ENCODE results near the gene SORCS3.

Gene SORCS3

DNA sequence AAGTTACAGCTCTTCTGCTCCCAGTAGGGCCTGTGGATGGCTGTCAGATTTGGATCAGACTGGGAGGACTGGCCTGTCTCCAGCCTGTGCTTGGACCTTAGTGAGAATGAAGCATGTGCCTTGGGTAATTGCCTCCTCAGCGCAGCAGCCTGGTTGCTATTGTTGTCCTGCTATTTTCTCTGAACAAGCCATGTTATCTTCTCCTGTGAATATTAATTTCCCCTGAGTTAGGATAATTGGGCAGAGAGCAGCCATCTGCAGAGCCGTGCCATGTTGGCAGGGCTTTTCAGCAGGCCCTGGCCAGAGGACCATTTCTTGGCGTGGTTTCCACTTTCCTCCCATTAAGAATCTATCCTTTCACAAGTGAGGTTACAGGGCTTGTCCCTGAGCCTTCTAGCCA is 497.3 kb downstream of the SORCS3 start:
- DNase-seq = no peak

DNA sequence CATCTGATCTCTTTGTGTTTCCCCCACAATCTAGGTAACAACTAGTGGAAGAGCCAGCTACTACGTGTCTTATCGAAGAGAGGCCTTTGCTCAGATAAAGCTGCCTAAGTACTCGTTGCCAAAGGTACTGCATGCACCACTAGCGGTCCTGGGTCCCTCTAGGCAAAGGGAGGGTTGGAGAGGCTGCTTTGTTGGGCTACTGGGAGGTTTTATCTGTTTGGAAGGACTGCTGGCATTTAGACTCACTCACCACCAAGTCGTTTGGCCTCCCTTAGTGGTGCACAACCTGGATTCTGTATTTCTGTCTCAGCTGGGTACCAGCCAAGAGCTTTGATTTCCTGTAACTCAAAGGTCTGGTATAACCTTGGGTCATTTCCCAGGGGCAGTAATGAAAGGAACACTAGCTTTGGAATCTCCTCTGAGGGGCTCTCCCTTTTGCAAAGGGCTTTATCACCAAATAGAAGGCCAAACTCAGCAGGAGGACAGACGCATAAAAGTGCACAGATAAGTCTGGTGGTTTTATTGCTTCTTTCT is 498.3 kb downstream of the SORCS3 start:
- DNase-seq = no peak

DNA sequence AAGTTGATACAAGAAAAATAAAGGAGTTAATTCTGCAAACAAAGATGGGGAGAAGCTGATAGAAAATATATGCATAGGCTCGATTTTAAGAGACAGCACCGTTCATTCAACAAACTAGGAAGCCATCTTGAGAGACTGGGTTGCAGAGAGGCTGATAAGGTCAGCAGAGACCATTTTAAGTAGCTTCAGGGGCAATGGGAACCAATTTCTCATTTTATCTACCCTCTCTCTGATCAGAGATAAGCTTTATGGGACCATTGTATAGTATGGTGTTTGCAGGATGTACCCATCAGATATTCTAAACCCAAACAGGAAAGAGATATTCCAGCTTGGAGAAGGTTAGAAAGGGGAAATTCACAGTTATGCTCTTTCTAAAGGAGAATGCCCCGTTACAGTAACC is 499.5 kb downstream of the SORCS3 start:
- DNase-seq = no peak

DNA sequence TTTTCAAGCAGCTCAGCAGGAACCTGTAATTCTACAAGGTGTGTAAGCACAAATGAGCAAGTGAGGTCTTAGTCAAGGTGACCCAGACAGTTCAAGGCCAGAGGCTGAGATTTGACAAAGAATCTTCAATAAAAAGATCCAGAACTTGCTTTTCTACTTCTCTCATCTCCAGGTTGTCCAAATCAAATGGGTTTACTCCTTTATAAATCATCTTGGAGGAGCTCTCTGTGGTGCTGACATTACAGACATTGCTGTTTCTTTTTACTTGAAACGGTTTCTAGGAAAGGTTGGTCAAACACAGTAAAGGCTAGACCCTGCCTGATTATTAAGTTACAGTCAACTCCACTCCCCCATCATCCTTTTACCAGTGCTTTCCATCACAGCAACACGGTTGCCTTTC is 504.6 kb downstream of the SORCS3 start:
- DNase-seq = no peak

DNA sequence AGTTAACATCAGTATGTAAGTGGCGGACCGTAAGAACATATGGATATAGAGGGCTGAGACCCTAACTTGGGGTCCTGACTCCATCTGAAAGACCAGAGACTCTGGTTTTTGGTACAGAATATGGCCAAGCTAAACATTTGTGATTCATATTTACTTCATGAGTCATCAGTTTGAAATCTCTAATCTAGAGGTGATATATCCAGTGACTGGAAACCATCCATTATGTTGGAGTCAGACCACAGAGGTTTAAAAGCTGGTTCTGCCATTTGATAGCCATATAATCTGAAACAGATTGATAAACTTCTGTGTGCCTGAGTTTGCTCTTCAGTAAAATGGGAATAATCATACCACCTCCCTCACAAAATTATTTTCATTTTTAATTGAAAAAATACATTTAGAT is 505.3 kb downstream of the SORCS3 start:
- DNase-seq = no peak

DNA sequence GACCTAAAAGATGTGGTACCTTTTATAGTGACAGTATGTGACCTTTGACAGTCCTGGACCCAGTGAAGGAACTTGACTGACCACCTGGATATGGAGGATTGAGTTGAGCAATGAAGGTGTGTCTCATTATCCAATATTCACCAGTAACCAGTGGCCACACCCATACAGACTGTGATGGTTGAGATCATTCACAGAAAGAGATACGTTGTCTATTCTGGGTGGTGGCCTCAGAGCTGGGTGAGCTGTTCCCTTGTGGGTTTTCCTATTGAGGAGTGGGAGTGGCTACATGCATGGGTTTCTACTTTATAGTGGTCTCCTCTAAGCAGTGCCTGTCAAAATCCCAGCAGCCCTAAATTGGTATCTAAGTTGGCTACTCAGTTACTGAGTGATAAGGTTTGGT is 507.4 kb downstream of the SORCS3 start:
- DNase-seq = no peak

DNA sequence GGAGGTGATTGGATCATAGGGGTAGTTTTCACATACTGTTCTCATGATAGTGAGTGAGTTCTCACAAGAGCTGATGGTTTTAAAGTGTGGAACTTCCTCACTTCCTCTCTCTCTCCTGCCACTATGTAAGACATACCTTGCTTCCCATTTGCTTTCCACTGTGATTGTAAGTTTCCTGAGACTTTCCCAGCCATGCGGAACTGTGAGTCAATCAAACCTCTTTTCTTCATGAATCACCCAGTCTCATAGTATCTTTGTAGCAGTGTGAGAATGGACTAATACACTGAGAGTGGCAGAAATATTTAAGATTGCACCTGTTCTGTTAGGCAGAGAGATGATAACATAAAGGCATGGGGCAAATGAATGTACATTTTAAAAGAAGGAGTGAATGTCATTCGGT is 507.8 kb downstream of the SORCS3 start:
- DNase-seq = no peak

DNA sequence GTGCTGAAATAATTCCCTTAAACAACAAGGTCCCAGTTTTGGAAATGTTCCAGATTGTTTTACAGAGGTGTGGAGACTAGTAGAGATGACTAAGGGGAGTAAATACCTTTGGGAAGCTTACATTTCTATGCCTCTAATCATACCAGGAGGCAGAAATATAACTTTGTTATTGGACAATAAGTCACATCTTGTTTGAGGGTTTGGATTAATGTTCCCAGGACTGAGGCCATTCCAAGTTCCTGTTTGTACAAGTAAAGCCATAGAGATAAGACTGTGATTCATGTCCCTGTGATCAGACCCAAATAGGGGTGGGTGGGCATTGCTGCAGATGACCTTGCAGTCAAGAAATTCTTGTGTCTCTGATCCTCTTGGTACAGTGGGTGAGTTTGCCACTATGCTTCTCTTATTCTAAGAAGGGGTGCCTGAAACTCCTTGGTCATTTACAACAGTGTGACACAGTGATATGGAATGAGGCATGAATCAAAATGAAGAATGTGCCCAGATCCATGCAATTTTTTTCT is 508.3 kb downstream of the SORCS3 start:
- no peak for DNase-seq

DNA sequence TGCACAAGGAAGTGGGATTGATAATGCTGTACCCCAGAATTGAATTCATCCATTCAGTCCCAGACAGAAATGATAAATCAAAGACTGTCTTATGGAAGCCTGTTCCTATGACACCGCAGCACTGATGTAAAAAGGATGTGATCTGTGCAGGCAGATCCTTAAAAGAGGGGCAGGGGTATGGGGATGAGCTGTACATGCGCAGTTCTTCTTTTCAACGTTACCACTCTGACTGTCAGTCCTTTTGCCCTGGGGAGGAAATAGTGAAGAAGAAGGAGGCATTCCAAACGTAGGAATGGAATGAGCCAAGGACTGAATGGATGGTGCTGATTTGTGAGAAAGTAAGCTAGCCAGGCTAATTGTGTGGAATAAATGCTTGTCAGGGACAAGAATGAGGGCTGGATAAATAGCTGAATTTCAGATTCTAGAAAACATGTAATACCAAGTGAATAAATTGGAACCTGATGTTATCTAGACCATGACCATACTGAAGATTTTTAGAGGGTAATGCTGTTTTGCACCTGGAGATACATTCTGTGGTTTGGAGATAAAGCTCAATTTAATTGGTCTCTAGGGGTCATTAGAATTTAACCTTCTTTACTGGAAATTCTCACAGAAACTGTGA is 509.3 kb downstream of the SORCS3 start:
- no peak for DNase-seq

DNA sequence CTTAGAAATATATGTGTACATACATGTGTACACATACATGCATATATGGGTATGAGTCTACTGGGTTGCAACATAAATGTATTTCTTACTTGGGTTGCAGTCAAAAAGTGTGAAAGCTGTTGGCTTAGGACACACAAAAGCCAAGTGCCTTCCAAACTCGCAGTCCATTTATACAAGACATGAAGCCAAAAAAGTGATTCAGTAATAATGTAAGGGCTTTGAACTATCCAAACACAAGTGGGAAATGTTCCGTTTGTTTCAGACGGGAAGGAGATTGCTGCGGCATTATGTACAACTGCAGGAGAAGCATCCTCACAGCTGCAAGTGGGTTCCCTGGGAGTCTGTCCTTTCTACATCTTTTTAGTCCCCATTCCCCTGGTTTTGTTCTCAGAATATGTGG is 513.6 kb downstream of the SORCS3 start:
- DNase-seq = no peak

DNA sequence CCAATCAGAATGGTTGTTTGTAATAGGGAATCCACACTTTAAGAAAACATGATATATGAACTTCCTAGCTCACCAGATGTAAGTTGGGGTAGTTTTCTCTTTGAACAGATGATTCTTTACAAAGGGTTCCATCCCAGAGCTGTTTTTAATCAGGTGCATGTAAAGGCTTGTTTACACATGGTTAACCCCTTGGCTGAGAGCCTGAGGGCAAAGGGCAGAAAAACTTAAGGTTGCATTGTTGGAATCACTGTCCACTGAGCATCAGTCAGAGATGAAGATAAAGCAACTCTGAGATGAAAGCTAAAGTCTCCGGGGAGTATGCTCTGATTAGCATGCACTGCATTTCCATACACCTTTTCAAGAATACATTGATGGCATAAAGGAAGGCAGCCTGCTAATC is 518.2 kb downstream of the SORCS3 start:
- no peak for DNase-seq

DNA sequence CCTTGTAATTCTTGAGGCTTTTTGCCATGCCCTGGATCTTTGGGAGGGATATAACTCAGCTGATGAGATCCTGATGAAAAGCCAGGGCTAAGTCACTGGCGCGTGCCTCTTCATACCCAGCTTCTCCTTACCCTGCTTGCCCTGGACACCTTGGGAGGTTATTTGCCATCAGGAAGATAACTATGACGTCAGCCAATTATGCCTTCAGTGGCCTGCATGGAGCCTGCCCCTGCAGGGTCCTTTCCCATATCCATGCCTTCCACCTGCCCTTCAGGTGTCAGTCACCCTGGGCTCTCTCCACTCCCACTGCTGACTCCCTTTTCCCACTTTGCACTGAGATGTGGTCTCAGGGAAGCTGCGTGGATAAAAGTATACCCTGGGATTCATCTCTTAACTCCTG is 520.1 kb downstream of the SORCS3 start:
- DNase-seq = no peak

DNA sequence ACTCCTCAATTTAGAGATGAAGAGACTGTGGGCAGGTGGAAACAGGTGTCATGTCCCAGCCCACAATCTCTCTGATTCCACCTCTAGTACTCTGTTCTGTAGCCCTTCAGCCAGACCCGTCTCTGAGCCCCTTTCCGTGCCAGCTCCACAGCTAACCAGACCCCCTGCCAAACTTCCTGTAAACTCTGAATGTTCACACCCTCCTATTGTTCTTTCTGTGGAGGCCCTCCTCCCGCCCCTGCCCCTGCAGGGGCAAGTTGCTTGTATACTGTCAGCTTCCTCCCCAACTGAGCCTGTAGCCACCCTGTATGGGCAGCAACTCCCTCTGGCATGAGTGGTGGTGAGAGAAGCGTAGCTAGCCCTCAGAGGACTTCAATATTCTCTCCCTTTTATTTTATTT is 520.7 kb downstream of the SORCS3 start:
- DNase-seq = no peak

DNA sequence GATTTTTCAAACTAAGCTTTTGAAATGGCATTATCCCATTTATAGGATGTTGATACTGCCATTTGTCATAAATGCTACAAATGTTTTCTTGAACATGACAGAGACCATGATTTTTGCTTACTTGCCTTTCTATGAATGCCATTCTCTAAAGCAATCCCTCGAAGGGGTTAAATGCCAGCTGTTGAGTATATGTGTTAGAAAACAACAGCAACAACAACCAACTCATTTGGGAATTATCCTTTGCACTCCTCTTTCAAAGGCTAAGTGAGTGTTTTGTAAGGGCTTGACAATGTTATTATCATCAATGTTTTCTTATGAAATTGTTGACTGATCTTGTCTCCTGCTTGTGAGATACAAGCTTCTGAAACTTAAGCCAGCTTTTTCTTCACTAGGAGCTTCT is 529.4 kb downstream of the SORCS3 start:
- DNase-seq = no peak

DNA sequence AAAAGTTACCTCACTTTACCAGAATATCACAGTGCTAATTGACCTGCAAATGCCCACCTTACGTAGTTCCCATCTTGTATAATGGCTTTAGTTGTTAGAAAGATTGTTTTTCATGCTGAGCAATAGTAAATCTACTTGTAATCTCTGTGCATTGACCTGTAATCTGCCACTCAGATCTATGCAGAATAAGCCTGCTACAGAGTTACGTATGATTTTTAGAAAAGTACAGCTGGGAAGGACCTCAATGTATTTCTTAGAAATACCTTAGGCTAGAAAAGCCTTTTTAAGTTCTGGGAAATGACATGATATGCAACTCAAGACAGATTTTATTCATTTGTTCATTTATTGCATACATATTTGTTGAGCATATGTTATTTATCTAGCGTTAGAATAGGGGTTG is 530.9 kb downstream of the SORCS3 start:
- DNase-seq = no peak

DNA sequence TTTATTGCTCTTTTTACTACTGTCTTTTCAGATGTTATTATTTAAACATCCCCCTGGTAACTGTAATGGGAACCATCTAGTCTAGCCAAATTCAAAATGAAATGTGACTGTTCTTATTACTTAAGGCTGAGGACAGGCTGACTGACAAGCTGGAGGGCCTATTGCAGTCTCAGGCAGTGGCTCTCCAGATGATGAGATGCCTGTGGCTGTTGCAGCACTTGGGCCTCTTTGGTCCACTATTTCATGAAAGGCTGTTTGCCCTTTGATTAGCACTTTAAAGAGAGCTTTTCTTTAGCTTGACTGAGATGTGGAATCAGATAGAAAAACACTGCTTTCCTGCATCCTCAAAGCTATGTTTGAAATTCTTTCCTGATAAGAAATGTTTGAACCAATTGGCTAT is 540.5 kb downstream of the SORCS3 start:
- DNase-seq = no peak

DNA sequence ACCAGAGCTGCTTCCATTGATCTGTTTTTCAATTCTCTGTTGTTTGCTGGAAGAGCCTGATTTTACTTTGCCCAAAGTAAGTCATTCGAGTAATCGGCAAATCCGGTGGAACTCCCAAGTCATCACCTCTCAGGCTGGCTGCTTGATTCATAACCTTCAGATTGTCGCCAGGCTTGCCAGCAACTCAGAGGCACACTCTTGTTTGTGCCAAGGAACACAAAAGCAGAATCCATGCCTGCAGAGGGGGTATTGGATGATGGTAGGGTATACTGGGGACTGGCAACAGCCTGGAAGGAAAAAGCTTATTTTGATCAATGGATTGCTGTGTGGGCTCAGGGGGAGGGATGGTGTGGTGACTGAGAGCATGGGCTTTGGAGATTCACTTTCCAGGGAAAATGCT is 542.4 kb downstream of the SORCS3 start:
- DNase-seq = no peak

DNA sequence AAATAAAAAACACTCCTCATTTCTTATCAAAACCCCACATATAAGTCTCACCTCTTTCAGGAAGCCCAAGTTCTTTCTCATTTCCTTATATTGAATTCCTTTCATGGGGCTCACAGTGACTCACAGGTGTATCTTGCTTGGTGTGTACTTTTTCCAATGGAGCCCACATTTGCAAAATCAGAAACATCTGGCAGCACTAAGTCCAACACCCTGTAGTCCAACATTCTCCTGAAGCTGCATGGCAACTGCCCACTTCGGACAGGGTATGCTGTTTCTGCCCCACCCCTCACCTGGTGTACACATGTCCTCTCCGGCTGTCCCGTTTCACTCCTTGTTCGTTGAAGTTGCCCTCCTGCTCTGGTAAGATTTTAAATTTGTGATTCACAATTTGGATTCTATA is 544.1 kb downstream of the SORCS3 start:
- no peak for DNase-seq

DNA sequence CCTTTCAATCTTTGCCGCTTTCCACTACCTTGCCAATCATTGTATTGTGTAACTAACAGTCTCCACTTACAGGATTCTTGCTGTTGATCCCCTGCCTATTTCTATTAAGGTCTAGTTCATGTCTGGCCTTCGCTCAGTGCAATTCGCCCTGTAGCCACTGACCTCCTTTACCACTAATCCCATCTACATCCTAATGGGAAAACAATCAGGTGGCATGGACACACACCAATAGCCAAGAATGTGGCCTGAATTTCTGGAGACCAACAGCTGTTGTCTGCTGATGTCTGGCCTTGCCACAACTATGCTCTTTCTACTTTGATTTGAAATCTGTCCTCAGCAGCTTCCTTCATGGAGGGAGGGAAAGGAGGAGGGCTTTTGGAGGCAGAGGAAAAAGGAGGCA is 546.2 kb downstream of the SORCS3 start:
- no peak for DNase-seq

DNA sequence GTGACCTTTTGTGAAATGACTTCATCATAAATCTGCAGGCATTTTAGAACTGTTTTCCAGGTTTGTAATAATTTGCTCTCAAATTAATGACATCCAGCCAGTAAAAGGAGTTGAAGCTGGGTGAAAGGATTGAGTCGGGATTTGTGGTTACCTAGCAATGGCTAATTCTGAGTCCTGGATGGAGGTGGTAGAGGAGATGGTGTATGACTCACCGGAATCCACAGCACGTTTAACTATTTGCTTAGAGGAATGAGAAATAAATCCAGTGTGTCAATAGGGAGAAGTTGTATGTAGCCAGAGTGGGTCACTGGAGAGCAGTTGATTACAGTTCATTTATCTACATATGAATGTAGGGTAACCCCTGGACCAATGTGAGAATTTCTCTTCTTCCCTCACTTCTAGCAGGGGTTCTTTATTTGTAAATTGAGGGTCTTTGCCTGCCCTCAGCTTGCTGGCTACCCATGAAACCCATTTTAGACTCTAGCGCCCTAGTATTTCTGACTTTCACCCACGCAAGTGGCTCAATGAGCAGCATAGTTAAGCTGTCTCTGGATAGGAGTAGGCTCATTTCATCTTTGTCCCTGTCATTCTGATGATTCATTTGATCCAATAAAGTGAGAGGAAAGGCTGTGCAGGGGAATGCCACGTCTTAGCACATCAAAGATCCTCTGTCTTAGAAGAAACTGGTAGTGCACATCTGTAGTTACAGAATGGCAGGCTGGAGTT is 547.8 kb downstream of the SORCS3 start:
- DNase-seq = no peak

DNA sequence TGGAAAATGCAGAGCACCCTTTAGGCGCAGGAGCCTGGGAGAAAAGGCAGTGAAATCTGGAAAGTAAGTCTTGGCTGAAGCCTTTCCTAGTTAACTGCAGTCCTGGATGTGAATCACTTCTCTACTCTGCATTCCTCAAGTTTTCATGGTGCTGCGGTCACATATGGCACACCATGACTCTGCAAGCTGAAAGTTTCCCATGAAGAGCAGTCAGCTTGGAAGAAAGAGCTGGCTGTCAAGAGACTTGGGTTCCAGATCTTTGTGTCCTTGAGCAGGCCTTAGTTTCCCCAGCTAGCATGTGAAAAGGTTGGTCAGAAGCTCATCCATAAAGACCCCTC is 548.3 kb downstream of the SORCS3 start:
- DNase-seq = no peak

DNA sequence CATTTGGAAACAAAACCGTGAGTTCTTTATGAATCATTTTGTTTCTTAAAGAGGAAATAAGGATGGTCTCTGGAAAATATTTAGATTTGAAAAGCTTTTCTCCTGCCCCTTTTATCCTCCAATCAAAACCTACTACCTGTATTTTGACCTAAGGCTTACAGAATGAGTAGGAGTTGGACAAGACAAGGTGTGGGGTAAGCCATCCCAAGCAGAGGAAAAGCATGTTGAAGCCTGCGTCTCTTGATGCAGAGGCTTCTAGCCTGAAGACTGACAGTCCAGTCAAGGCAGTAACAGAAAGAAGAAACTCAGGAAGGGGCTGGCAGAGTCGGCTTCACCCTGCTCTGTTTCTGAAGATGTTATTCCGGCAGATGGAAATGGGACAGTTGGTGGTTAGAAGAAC is 551.1 kb downstream of the SORCS3 start:
- DNase-seq = no peak

DNA sequence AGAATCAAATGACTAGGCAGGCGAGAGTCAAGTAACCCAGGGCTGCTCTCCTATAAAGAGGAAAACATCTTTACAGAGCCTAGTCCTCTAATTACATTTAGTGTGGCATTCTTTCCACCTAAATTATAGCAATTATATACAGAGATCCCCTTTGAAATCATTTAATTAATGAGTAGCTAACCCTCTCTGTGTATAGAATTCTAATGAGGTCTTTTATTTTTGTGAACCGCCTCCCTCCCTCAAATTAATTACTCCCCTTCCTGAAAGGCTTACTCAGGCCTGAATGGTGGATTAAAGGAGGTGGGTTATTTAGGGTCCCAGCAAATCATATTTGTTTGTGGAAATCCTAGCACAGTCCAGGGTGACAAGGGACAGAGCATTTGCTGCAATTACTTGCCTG is 551.8 kb downstream of the SORCS3 start:
- DNase-seq = no peak

DNA sequence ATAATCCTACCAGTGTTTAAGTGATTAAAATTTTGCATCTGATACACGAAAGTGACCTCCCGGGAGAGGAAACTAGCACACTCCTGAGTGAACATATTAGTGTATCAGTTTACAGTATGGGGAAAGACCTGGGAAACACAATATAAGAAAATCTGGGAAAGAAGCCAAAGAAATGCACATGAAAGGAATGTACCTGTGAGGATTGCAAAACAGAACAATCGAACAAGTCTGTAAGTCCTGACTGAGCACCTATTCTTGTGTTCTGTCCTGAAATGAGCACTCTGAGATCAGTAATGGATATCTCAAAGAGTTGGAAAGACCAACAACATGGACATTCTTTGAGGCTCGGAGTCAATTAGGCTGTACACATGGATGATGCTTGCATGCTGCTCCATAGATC is 554.7 kb downstream of the SORCS3 start:
- DNase-seq = no peak
